ENCODE results near the gene GCK. TPM values are rescaled to one million over a fixed set of nuclear protein-coding genes. Genes with fewer than 3 reads are reported as not detected.

The GCK gene
- total and polyA plus RNA-seq, 2 of the 13 experiments (the other 11 are each of a cell fraction or from before 2014, with no cell fraction given), result not detected

GRCh38 chr7:44123190-44124003 lies 65.8 kb downstream of the GCK start, which contains the start of gene POLD2 (continued):
- no peak; the same call in 1 of the 2 replicates for TF ChIP-seq ZNF556 (CRISPR knock-in tag; IDR thresholded peaks at IDR 0.05; ENCODE audit: borderline replicate concordance)
- TF ChIP-seq THAP11 (CRISPR knock-in tag; IDR thresholded peaks at IDR 0.05), result no peak
- TF ChIP-seq ZNF841 (CRISPR knock-in tag; IDR thresholded peaks at IDR 0.05; ENCODE audit: borderline replicate concordance), result no peak
- TF ChIP-seq TBP (CRISPR knock-in tag; IDR thresholded peaks at IDR 0.05), result no peak
- TF ChIP-seq ZNF878 (CRISPR knock-in tag; IDR thresholded peaks at IDR 0.05), result 0 out of 2 replicates have a peak, but pooled peaks have one; percentile 47
- peak; percentile 76; the same call in 1 of the 2 replicates for TF ChIP-seq ZGPAT (CRISPR knock-in tag; IDR thresholded peaks at IDR 0.05)
- TF ChIP-seq KLF9 (CRISPR knock-in tag; IDR thresholded peaks at IDR 0.05; ENCODE audit: low read depth), result no peak
- TF ChIP-seq ARID3A (IDR thresholded peaks at IDR 0.05; ENCODE audit: low read depth, low read length), result no peak
- peak; percentile 89 for TF ChIP-seq ZNF607 (CRISPR knock-in tag; IDR thresholded peaks at IDR 0.05; ENCODE audit: borderline replicate concordance)
- TF ChIP-seq TEAD3 (CRISPR knock-in tag; optimal IDR thresholded peaks at IDR 0.05; ENCODE audit: borderline replicate concordance), result no peak
- 0 out of 2 replicates have a peak, but pooled peaks have one; percentile 24 for TF ChIP-seq FOXK1 (CRISPR knock-in tag; IDR thresholded peaks at IDR 0.05; ENCODE audit: borderline replicate concordance, low read depth)
- no peak for TF ChIP-seq AHDC1 (CRISPR knock-in tag; IDR thresholded peaks at IDR 0.05; ENCODE audit: borderline replicate concordance)
- no peak for TF ChIP-seq HOXA5 (CRISPR knock-in tag; IDR thresholded peaks at IDR 0.05)
- no peak for TF ChIP-seq BCLAF1 (IDR thresholded peaks at IDR 0.05)
- TF ChIP-seq ZNF317 (CRISPR knock-in tag; IDR thresholded peaks at IDR 0.05), result peak; percentile 52; the same call in 1 of the 2 replicates
- TF ChIP-seq ZNF552 (CRISPR knock-in tag; IDR thresholded peaks at IDR 0.05; ENCODE audit: borderline replicate concordance), result no peak; the same call in 1 of the 2 replicates
- TF ChIP-seq ARNT (IDR thresholded peaks at IDR 0.05), result no peak
- TF ChIP-seq ZNF543 (CRISPR knock-in tag; IDR thresholded peaks at IDR 0.05), result peak; percentile 90; the same call in 1 of the 2 replicates

All from HepG2 (cell line).